HepG2 (cell line): ENCODE measurements around the gene AGAP1. TPM values are rescaled to one million over a fixed set of nuclear protein-coding genes. Genes with fewer than 3 reads are reported as not detected.

Experiments
- ATAC-seq: fragments of 200-7000 bp; cut with Tn5 transposase; 3 replicates; pipeline ENCODE4 v1.9.1; 2020; ENCODE audit warnings: mild to moderate bottlenecking, moderate library complexity
- BruUV-seq: library from RNA; stranded (reverse); fragments of 400-500 nt; replicated peaks from 2 replicates; lab custom pipeline; 2021; lab: Mats Ljungman, UMichigan
- CTCF ChIA-PET: fragments of 300-600 bp; formaldehyde crosslinking; extraction: SDS; loops from one replicate; lab custom pipeline; 2021; ENCODE audit warnings: low total read pairs, inconsistent platforms, low intra/inter-chr PET ratio; lab: Yijun Ruan, JAX
- POLR2A ChIA-PET: fragments of 350-600 bp; sonication (Branson Sonifier 250); formaldehyde crosslinking; loops from one replicate; lab custom pipeline; 2020; ENCODE audit warnings: antibody characterized with exemption, inconsistent platforms; lab: Yijun Ruan, JAX
- DNase-seq: peaks from one replicate; pipeline ENCODE4 v3.0.0-alpha.2; 2015; ENCODE audit warnings: low spot score
- FAIRE-seq: peaks from 3 replicates; lab custom pipeline; 2011; peaks lifted over from hg19 to GRCh38; lab: Jason Lieb, UNC
- H2AFZ ChIP-seq: one replicate; pipeline ENCODE4 v1.6.1; 2011; ENCODE audit warnings: low read length, inconsistent platforms
- H3K27ac ChIP-seq: fragments of 300-600 bp; 3 replicates; pipeline ENCODE4 v1.8.0; 2011; ENCODE audit warnings: mixed run types, mild to moderate bottlenecking, mixed read lengths, low read length, inconsistent platforms; ENCODE audit not compliant: insufficient read depth; ENCODE audit errors: extremely low read length
- H3K27me3 ChIP-seq, 2 experiments: fragments of 200-600 bp in 1 of 2; 2 replicates in 1 of 2; 3 replicates in 1 of 2; pipeline versions ENCODE4 v1.6.0 to v1.8.0; 2011; ENCODE audit warnings: low read length in 2 of 2, mild to moderate bottlenecking in 2 of 2, moderate library complexity in 2 of 2, inconsistent platforms in 1 of 2; ENCODE audit not compliant: insufficient read depth in 2 of 2, control insufficient read depth in 1 of 2
- H3K36me3 ChIP-seq, 2 experiments: fragments of 200-600 bp in 1 of 2; replicated peaks in 1 of 2; 2 replicates in 1 of 2; 3 replicates in 1 of 2; pipeline versions ENCODE4 v1.5.1 to v1.8.0; 2011; ENCODE audit warnings: low read length in 2 of 2, inconsistent platforms in 1 of 2; ENCODE audit not compliant: insufficient read depth in 2 of 2, control insufficient read depth in 1 of 2
- H3K4me1 ChIP-seq: 2 replicates; pipeline ENCODE4 v1.5.1; 2012; ENCODE audit warnings: low read length, inconsistent platforms; ENCODE audit not compliant: insufficient read depth
- H3K4me2 ChIP-seq: 2 replicates; pipeline ENCODE4 v1.6.0; 2011; ENCODE audit warnings: low read depth, low read length, inconsistent platforms
- H3K4me3 ChIP-seq, 3 experiments: fragments of 200-600 bp in 1 of 3; sonication (generic), shearing (Covaris generic) in 1 of 3; replicated peaks in 1 of 3; 2 replicates each; pipeline ENCODE4 v1.5.1; 2011 to 2016; ENCODE audit warnings: low read length in 3 of 3, inconsistent platforms in 2 of 3, low read depth in 2 of 3, mild to moderate bottlenecking in 2 of 3, control low read depth in 1 of 3, mixed read lengths in 1 of 3; ENCODE audit not compliant: insufficient read depth in 1 of 3
- H3K79me2 ChIP-seq: one replicate; pipeline ENCODE4 v1.6.1; 2011; ENCODE audit warnings: low read length, inconsistent platforms; ENCODE audit not compliant: insufficient read depth
- H3K9ac ChIP-seq: 2 replicates; pipeline ENCODE4 v1.6.0; 2011; ENCODE audit warnings: mild to moderate bottlenecking, low read depth, low read length, inconsistent platforms; ENCODE audit not compliant: insufficient read depth
- H3K9me3 ChIP-seq: 2 replicates; pipeline ENCODE4 v1.5.1; 2012; ENCODE audit warnings: mild to moderate bottlenecking, low read length
- H4K20me1 ChIP-seq: 2 replicates; pipeline ENCODE4 v1.6.0; 2011; ENCODE audit warnings: inconsistent platforms, mild to moderate bottlenecking, low read length, moderate library complexity; ENCODE audit not compliant: insufficient read depth
- IKZF4 ChIP-seq: sonication (generic); formaldehyde crosslinking; IDR thresholded peaks from 2 replicates; pipeline ENCODE4 v1.5.1; 2020; ENCODE audit warnings: borderline replicate concordance, mild to moderate bottlenecking, low read depth, missing genetic modification reagents; ENCODE audit errors: not compliant biosample characterization
- RAD21 ChIP-seq: fragments of 450-650 bp; formaldehyde crosslinking; IDR thresholded peaks from 2 replicates; pipeline ENCODE4 v1.5.0; 2020; ENCODE audit warnings: mild to moderate bottlenecking
- STAG1 ChIP-seq: sonication (generic); formaldehyde crosslinking; IDR thresholded peaks from 2 replicates; pipeline ENCODE4 v1.4.0; 2020; ENCODE audit warnings: missing genetic modification reagents
- TEAD3 ChIP-seq: optimal IDR thresholded peaks from 2 replicates; pipeline ENCODE3; 2016; ENCODE audit warnings: borderline replicate concordance
- ZNF766 ChIP-seq: sonication (generic); formaldehyde crosslinking; IDR thresholded peaks from 2 replicates; pipeline ENCODE4 v1.5.0; 2020; ENCODE audit warnings: missing genetic modification reagents, borderline replicate concordance
- WGBS: methylation state at CpG from one replicate; pipeline ENCODE4 v1.1.6; 2017; ENCODE audit warnings: low lambda C conversion rate; 5-methylcytosine and 5-hydroxymethylcytosine counted together
- in situ Hi-C: cut with HindIII; loops from 2 replicates; pipeline ENCODE4 v1.10.0; 2017; ENCODE audit warnings: low pct_unique_long_range_greater_than_20kb; ENCODE audit not compliant: extremely low pct_ligation_motif_present
- intact Hi-C: fragments of 100-400 bp; cut with micrococcal nuclease; formaldehyde crosslinking; loops from one replicate; pipeline ENCODE4 v1.10.0; 2022; ENCODE audit not compliant: unreplicated experiment
- polyA plus RNA-seq, 8 experiments: library from polyadenylated mRNA; depleted of rRNA in 3 of 8; stranded (reverse) in 7 of 8; unstranded in 1 of 8; fragments of >200 nt; fragmentation: Illumina TruSeq in 4 of 8; extraction: Trizol in 4 of 8; gene quantifications; 2 replicates each; pipeline versions ENCODE4 v1.2.1 to v1.2.3, GENCODE V29; 2011 to 2016; ENCODE audit warnings: low read depth in 4 of 8, missing spikeins in 1 of 8, mixed read lengths in 1 of 8; ENCODE audit not compliant: insufficient read depth in 1 of 8
- total RNA-seq, 5 experiments: library from RNA; depleted of rRNA; stranded (reverse); fragments of >200 nt; fragmentation: Illumina TruSeq; extraction: Trizol; gene quantifications; 2 replicates each; pipeline ENCODE4 v1.2.3, GENCODE V29; 2016; ENCODE audit warnings: low read depth in 1 of 5
- TF ChIP-seq, protein P1 (sequence below): sonication (generic); formaldehyde crosslinking; IDR thresholded peaks from 2 replicates; pipeline ENCODE4 v1.4.0; 2020; ENCODE audit warnings: mild to moderate bottlenecking, missing genetic modification reagents
- TF ChIP-seq, protein P2 (sequence below): sonication (generic); formaldehyde crosslinking; IDR thresholded peaks from 2 replicates; pipeline ENCODE4 v1.5.0; 2020; ENCODE audit warnings: mild to moderate bottlenecking, missing genetic modification reagents, moderate library complexity

AGAP1 gene
- total and polyA plus RNA-seq, 2 of the 13 experiments (the other 11 are each of a cell fraction or from before 2014, with no cell fraction given), result 21.2 to 32.7 TPM

DNA sequence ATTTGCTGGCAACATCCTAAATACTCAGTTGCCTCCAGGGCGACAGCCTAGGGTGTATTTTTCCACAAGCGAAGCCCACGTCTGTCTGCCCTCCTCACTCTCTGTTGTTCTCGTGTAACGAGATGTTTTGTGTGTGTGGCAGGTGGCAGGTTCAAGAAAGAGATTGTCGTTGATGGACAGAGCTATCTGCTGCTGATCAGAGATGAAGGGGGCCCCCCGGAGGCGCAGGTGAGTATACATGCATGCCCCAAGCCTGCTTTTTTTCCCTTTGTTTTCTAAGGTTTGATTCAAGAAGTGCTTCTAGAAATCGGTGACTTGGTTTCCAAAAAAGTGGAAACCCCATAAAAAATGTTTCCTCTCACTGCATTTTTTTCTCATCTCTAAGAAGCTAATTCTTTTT lies 247.0 kb downstream of the AGAP1 start:
- H3K79me2 ChIP-seq, result no peaks in the 10 kb centered on the region
- no peak overlapping the region for H3K4me3 ChIP-seq
- WGBS, result 82% methylated on average over 9 of the region's 9 CpGs
- no TSS peak for BruUV-seq
- no peak overlapping the region for H3K9ac ChIP-seq
- CTCF ChIA-PET, result interaction anchor here (1.1 kb wide), 1 partner anchor 146 kb away, joined by 5 read pairs; no protein-coding TSS in a partner anchor
- POLR2A ChIA-PET, result no interaction called here
- ATAC-seq (peak; percentile 73), FAIRE-seq (peak; percentile 44), DNase-seq (peak; percentile 33)
- H3K4me1 ChIP-seq, result no peaks in the 10 kb centered on the region
- no peak overlapping the region for H2AFZ ChIP-seq
- intact Hi-C loops (loop anchor here (10.0 kb wide), 1 partner anchor 66 kb away; no protein-coding TSS in a partner anchor), in situ Hi-C loops (no loop called here)
- H4K20me1 ChIP-seq, result no peaks in the 10 kb centered on the region
- peaks cover 12 to 38% of the 10 kb centered on the region in 2 experiments for H3K36me3 ChIP-seq
- H3K4me2 ChIP-seq, result no peak overlapping the region
- TF ChIP-seq, protein P1, sequence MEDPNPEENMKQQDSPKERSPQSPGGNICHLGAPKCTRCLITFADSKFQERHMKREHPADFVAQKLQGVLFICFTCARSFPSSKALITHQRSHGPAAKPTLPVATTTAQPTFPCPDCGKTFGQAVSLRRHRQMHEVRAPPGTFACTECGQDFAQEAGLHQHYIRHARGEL (CRISPR knock-in tag), result no peak
- TF ChIP-seq RAD21 (CRISPR knock-in tag), result peak; percentile 21; the same call in 1 of the 2 replicates
- TF ChIP-seq STAG1 (CRISPR knock-in tag), result peak; percentile 68
- TF ChIP-seq, protein P2, sequence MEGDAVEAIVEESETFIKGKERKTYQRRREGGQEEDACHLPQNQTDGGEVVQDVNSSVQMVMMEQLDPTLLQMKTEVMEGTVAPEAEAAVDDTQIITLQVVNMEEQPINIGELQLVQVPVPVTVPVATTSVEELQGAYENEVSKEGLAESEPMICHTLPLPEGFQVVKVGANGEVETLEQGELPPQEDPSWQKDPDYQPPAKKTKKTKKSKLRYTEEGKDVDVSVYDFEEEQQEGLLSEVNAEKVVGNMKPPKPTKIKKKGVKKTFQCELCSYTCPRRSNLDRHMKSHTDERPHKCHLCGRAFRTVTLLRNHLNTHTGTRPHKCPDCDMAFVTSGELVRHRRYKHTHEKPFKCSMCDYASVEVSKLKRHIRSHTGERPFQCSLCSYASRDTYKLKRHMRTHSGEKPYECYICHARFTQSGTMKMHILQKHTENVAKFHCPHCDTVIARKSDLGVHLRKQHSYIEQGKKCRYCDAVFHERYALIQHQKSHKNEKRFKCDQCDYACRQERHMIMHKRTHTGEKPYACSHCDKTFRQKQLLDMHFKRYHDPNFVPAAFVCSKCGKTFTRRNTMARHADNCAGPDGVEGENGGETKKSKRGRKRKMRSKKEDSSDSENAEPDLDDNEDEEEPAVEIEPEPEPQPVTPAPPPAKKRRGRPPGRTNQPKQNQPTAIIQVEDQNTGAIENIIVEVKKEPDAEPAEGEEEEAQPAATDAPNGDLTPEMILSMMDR, result peak; percentile 55
- TF ChIP-seq TEAD3 (CRISPR knock-in tag), result peak; percentile 15
- no peak for TF ChIP-seq ZNF766 (CRISPR knock-in tag)
- TF ChIP-seq IKZF4 (CRISPR knock-in tag), result no peak
- H3K9me3 ChIP-seq, result no peaks in the 10 kb centered on the region
- H3K27me3 ChIP-seq, result no peaks in the 10 kb centered on the region
- no peak overlapping the region for H3K27ac ChIP-seq
